ENCODE measurements around the gene TENT5D. TPM values are rescaled to one million over a fixed set of nuclear protein-coding genes. Genes with fewer than 3 reads are reported as not detected.
"Not testable (repeated sequence)": the region's sequence is repeated elsewhere in the genome, so short reads cannot be mapped to it uniquely, and the experiment has no call there.

TENT5D gene
- total and polyA plus RNA-seq, 2 donors (not counting 1 experiment from before 2014, with no cell fraction given), result not detected

- no peaks in the 10 kb centered on the region for H3K4me1 ChIP-seq (ENCODE audit: control insufficient read depth in 2 of 2, insufficient read depth in 2 of 2, low read length in 2 of 2)
- ChIA-PET CTCF (no interaction called here), POLR2A (no interaction called here)
- ATAC-seq (ENCODE audit: low read depth) (no peak), DNase-seq (no peak)
- 100% methylated on average over 1 of the region's 3 CpGs for WGBS (ENCODE audit: insufficient coverage)
- intact Hi-C loops (cut with micrococcal nuclease), result no loop called here
- no peaks in the 10 kb centered on the region for H3K27me3 Mint-ChIP-seq
- H3K4me3 ChIP-seq (ENCODE audit: control extremely low read depth in 1 of 5, extremely low read depth in 1 of 5, insufficient read depth in 1 of 5, low read depth in 2 of 5, low read length in 4 of 5), result no peak overlapping the region
- H3K9me3 ChIP-seq (ENCODE audit: control extremely low read depth in 1 of 3, control insufficient read depth in 2 of 3, insufficient read depth in 1 of 3, low read length in 2 of 3), result peaks cover 0 to 3% (median 0%) of the 10 kb centered on the region in 3 donors
- no peaks in the 10 kb centered on the region for H3K79me2 ChIP-seq (ENCODE audit: control insufficient read depth, insufficient read depth, low read length)
- no peaks in the 10 kb centered on the region for H3K36me3 ChIP-seq (replicated peaks in 1 of 2; ENCODE audit: control extremely low read depth in 1 of 2, control insufficient read depth in 1 of 2, extremely low read depth in 1 of 2, insufficient read depth in 2 of 2, low read length in 1 of 2)
- H2AFZ ChIP-seq (ENCODE audit: insufficient read depth, low read depth, low read length, poor library complexity, severe bottlenecking), result no peak overlapping the region
- H3K9me3 Mint-ChIP-seq (ENCODE audit: insufficient read depth), result no peaks in the 10 kb centered on the region
- no peak overlapping the region for H3K27ac Mint-ChIP-seq
- no peaks in the 10 kb centered on the region for H3K4me1 Mint-ChIP-seq
- H3K27ac ChIP-seq (ENCODE audit: low read length in 2 of 2), result no peak overlapping the region
- H3K4me2 ChIP-seq (replicated peaks; ENCODE audit: low read depth, low read length, poor library complexity, severe bottlenecking), result no peak overlapping the region
- no peaks in the 10 kb centered on the region for H3K27me3 ChIP-seq (replicated peaks in 1 of 4; ENCODE audit: control extremely low read depth in 1 of 4, control insufficient read depth in 3 of 4, insufficient read depth in 4 of 4, low read length in 3 of 4)
- H3K9ac ChIP-seq (ENCODE audit: low read length), result no peak overlapping the region
- no peaks in the 10 kb centered on the region for H4K20me1 ChIP-seq (ENCODE audit: control insufficient read depth, insufficient read depth, low read length, poor library complexity, severe bottlenecking)
- no peak overlapping the region for H3K4me3 Mint-ChIP-seq
- no peak for TF ChIP-seq CTCF (IDR thresholded peaks at IDR 0.05)
- TF ChIP-seq EZH2 (IDR thresholded peaks at IDR 0.05; ENCODE audit: borderline replicate concordance, insufficient read depth, low read depth, low read length, poor library complexity, severe bottlenecking), result no peak
Measured at GRCh38 chrX:80432441-80432840, 12.2 kb downstream of the TENT5D start.

DNA sequence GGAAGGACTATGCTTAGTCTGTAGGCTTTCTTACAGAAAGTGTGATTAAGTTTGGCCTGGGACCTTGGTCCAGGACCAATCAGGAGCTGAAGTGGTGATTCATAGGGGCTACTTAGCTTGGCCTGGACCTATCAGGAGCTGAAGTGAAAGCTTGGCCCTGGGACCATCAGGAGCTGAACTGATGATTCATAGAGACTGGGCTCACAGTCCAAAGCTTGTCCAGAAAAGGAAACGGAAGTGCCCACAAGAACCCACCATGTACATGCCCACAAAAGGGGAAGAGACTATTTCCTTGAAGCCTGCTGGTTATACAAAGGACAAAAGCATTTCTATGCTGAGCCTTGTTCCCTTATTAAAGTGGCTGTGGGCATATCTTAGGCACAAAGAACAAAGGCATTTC is 12.6 kb downstream of the TENT5D start:
- H3K4me1 Mint-ChIP-seq, result no peaks in the 10 kb centered on the region
- Histone ChIP-seq H2AFZ (ENCODE audit: insufficient read depth, low read depth, low read length, poor library complexity, severe bottlenecking) (no peak overlapping the region), H4K20me1 (ENCODE audit: control insufficient read depth, insufficient read depth, low read length, poor library complexity, severe bottlenecking) (no peaks in the 10 kb centered on the region), H3K27ac (ENCODE audit: low read length in 2 of 2) (no peak overlapping the region), H3K4me2 (replicated peaks; ENCODE audit: low read depth, low read length, poor library complexity, severe bottlenecking) (no peak overlapping the region), H3K4me3 (ENCODE audit: control extremely low read depth in 1 of 5, extremely low read depth in 1 of 5, insufficient read depth in 1 of 5, low read depth in 2 of 5, low read length in 4 of 5) (no peak overlapping the region), H3K79me2 (ENCODE audit: control insufficient read depth, insufficient read depth, low read length) (no peaks in the 10 kb centered on the region), H3K9ac (ENCODE audit: low read length) (no peak overlapping the region), H3K4me1 (ENCODE audit: control insufficient read depth in 2 of 2, insufficient read depth in 2 of 2, low read length in 2 of 2) (no peaks in the 10 kb centered on the region), H3K36me3 (replicated peaks in 1 of 2; ENCODE audit: control extremely low read depth in 1 of 2, control insufficient read depth in 1 of 2, extremely low read depth in 1 of 2, insufficient read depth in 2 of 2, low read length in 1 of 2) (no peaks in the 10 kb centered on the region), H3K9me3 (ENCODE audit: control extremely low read depth in 1 of 3, control insufficient read depth in 2 of 3, insufficient read depth in 1 of 3, low read length in 2 of 3) (peaks cover 0 to 3% (median 0%) of the 10 kb centered on the region in 3 donors), H3K27me3 (replicated peaks in 1 of 4; ENCODE audit: control extremely low read depth in 1 of 4, control insufficient read depth in 3 of 4, insufficient read depth in 4 of 4, low read length in 3 of 4) (no peaks in the 10 kb centered on the region)
- no CpG with 5 or more reads among the region's 1 CpG for whole genome bisulfite sequencing (ENCODE audit: insufficient coverage)
- CTCF ChIA-PET, result no interaction called here
- no peaks in the 10 kb centered on the region for H3K27me3 Mint-ChIP-seq
- no peaks in the 10 kb centered on the region for H3K9me3 Mint-ChIP-seq (ENCODE audit: insufficient read depth)
- TF ChIP-seq EZH2 (IDR thresholded peaks at IDR 0.05; ENCODE audit: borderline replicate concordance, insufficient read depth, low read depth, low read length, poor library complexity, severe bottlenecking) (no peak), CTCF (IDR thresholded peaks at IDR 0.05) (no peak)
- intact Hi-C loops (cut with micrococcal nuclease), result no loop called here
- no peak overlapping the region for H3K27ac Mint-ChIP-seq
- ATAC-seq (ENCODE audit: low read depth), result no peak
- no peak for DNase-seq
- POLR2A ChIA-PET, result no interaction called here
- H3K4me3 Mint-ChIP-seq, result no peak overlapping the region

DNA sequence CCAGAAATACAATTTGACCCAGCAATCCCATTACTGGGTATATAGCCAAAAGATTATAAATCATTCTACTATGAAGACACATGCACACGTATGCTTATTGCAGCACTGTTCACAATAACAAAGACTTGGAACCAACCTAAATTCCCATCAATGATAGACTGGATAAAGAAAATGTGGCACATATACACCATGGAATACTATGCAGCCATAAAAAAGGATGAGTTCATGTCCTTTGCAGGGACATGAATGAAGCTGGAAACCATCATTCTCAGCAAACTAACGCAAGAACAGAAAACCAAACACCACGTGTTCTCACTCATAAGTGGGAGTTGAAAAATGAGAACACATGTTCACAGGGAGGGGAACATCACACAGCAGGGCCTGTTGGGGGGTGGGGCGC is 47.9 kb downstream of the TENT5D start:
- H3K4me1 Mint-ChIP-seq; H3K4me1 ChIP-seq (ENCODE audit: control insufficient read depth in 2 of 2, insufficient read depth in 2 of 2, low read length in 2 of 2); DNase-seq; H3K27ac ChIP-seq (ENCODE audit: low read length in 2 of 2); H3K27me3 Mint-ChIP-seq; POLR2A ChIA-PET; H4K20me1 ChIP-seq (ENCODE audit: control insufficient read depth, insufficient read depth, low read length, poor library complexity, severe bottlenecking); H3K27ac Mint-ChIP-seq; H3K36me3 ChIP-seq (replicated peaks in 1 of 2; ENCODE audit: control extremely low read depth in 1 of 2, control insufficient read depth in 1 of 2, extremely low read depth in 1 of 2, insufficient read depth in 2 of 2, low read length in 1 of 2); H3K4me3 Mint-ChIP-seq; H3K4me3 ChIP-seq (ENCODE audit: control extremely low read depth in 1 of 5, extremely low read depth in 1 of 5, insufficient read depth in 1 of 5, low read depth in 2 of 5, low read length in 4 of 5); H3K27me3 ChIP-seq (replicated peaks in 1 of 4; ENCODE audit: control extremely low read depth in 1 of 4, control insufficient read depth in 3 of 4, insufficient read depth in 4 of 4, low read length in 3 of 4); H3K4me2 ChIP-seq (replicated peaks; ENCODE audit: low read depth, low read length, poor library complexity, severe bottlenecking); ATAC-seq (ENCODE audit: low read depth); H3K9ac ChIP-seq (ENCODE audit: low read length); H3K79me2 ChIP-seq (ENCODE audit: control insufficient read depth, insufficient read depth, low read length); H3K9me3 ChIP-seq (ENCODE audit: control extremely low read depth in 1 of 3, control insufficient read depth in 2 of 3, insufficient read depth in 1 of 3, low read length in 2 of 3); H2AFZ ChIP-seq (ENCODE audit: insufficient read depth, low read depth, low read length, poor library complexity, severe bottlenecking); H3K9me3 Mint-ChIP-seq (ENCODE audit: insufficient read depth); intact Hi-C loops (cut with micrococcal nuclease); CTCF ChIA-PET: not testable (repeated sequence)
- WGBS (ENCODE audit: insufficient coverage), result no CpG with 5 or more reads among the region's 4 CpGs
